Adrenal gland (tissue), 12 donors: Measurements from ENCODE around the gene CLIP2. TPM values are rescaled to one million over a fixed set of nuclear protein-coding genes. Genes with fewer than 3 reads are reported as not detected.

ENCODE experiments used
- DNase-seq, 7 donors: peaks; one replicate each; pipeline ENCODE4 v3.0.0-alpha.2; 2019 to 2020
- H3K27ac ChIP-seq, 5 donors: fragments of 200-600 bp; sonication (generic) in 4 of 5; 1 replicate in 3 of 5; 2 replicates in 2 of 5; pipeline versions ENCODE4 v1.5.1 to v1.8.0; 2016 to 2020; ENCODE audit warnings: mild to moderate bottlenecking in 1 of 5
- H3K27me3 ChIP-seq: fragments of 200-600 bp; 2 replicates; pipeline ENCODE4 v1.8.0; 2021
- H3K36me3 ChIP-seq, 2 donors: fragments of 200-600 bp; replicated peaks in 1 of 2; 1 replicate in 1 of 2; 2 replicates in 1 of 2; pipeline versions ENCODE4 v1.5.1 to v1.8.0; 2018 to 2022
- H3K4me1 ChIP-seq, 2 donors: fragments of 200-600 bp; replicated peaks in 1 of 2; 1 replicate in 1 of 2; 2 replicates in 1 of 2; pipeline versions ENCODE4 v1.5.1 to v1.8.0; 2018 to 2021
- H3K4me3 ChIP-seq, 4 donors: fragments of 200-600 bp; sonication (generic) in 3 of 4; one replicate each; pipeline ENCODE4 v1.5.1; 2016 to 2018
- H3K9me3 ChIP-seq, 3 donors: fragments of 200-600 bp; sonication (generic) in 1 of 3; replicated peaks in 1 of 3; 1 replicate in 2 of 3; 2 replicates in 1 of 3; pipeline versions ENCODE4 v1.5.1 to v1.8.0; 2016 to 2021
- POLR2A ChIP-seq, 2 donors: fragments of 450-650 bp; IDR thresholded peaks; one replicate each; pipeline ENCODE4 v1.6.1; 2017; ENCODE audit warnings: antibody characterized with exemption in 2 of 2, mild to moderate bottlenecking in 2 of 2, moderate library complexity in 1 of 2
- WGBS, 4 donors: extraction: QIAGEN DNeasy Blood & Tissue Kit in 2 of 4; methylation state at CpG; one replicate each; pipeline versions ENCODE4 v1.1.5 to v1.1.7; 2013 to 2017; 5-methylcytosine and 5-hydroxymethylcytosine counted together
- intact Hi-C, 2 donors: fragments of 100-400 bp; cut with DNase I; formaldehyde crosslinking; loops; one replicate each; pipeline versions ENCODE4 v1.14.1 to v1.15.0; 2022 to 2023
- polyA plus RNA-seq, 3 donors: library from polyadenylated mRNA; stranded (reverse); fragments of 200-250 nt in 2 of 3; fragments of 350-450 nt in 1 of 3; fragmentation: Illumina TruSeq in 1 of 3; extraction: RNeasy Lipid Tissue Mini Kit (QIAGEN cat#74804) in 1 of 3; gene quantifications; one replicate each; pipeline ENCODE4 v1.2.3, GENCODE V29; 2013 to 2014
- total RNA-seq, 9 donors: library from RNA; depleted of rRNA in 4 of 9; stranded (reverse); fragments of >200 nt in 4 of 9; fragments of 120-200 nt in 1 of 9; fragmentation: NEBNext Ultra II Directional in 1 of 9; extraction: Animal tissue kit (Norgen Biotek cat#: 25700) in 1 of 9; gene quantifications; one replicate each; pipeline versions ENCODE4 v1.1.0 to v1.2.4, GENCODE V29; 2013 to 2023
- TF ChIP-seq, protein P1 (sequence below), 6 experiments: fragments of 450-650 bp in 4 of 6; fragments of 200-600 bp in 2 of 6; sonication (generic) in 1 of 6; IDR thresholded peaks; 1 replicate in 5 of 6; 2 replicates in 1 of 6; pipeline versions ENCODE4 v1.5.1 to v1.8.0; 2016 to 2021; ENCODE audit warnings: antibody characterized with exemption in 6 of 6, mild to moderate bottlenecking in 2 of 6, moderate library complexity in 1 of 6
- donor health status: healthy with polysubstance abuse.
- donor health status: Bipolar disorder and iron deficiency.
- donor health status: DM: yes; HTN: yes; CAD: no.
- donor health status: DM: no; HTN: no; CAD: no.
- donor health status: DM: no; HTN: no; CAD: no.
- donor health status: DM: yes; HTN: yes; CAD: no.

CLIP2 gene
- total and polyA plus RNA-seq, 12 donors = 6.8 to 48.6 (median 25.6) TPM

DNA sequence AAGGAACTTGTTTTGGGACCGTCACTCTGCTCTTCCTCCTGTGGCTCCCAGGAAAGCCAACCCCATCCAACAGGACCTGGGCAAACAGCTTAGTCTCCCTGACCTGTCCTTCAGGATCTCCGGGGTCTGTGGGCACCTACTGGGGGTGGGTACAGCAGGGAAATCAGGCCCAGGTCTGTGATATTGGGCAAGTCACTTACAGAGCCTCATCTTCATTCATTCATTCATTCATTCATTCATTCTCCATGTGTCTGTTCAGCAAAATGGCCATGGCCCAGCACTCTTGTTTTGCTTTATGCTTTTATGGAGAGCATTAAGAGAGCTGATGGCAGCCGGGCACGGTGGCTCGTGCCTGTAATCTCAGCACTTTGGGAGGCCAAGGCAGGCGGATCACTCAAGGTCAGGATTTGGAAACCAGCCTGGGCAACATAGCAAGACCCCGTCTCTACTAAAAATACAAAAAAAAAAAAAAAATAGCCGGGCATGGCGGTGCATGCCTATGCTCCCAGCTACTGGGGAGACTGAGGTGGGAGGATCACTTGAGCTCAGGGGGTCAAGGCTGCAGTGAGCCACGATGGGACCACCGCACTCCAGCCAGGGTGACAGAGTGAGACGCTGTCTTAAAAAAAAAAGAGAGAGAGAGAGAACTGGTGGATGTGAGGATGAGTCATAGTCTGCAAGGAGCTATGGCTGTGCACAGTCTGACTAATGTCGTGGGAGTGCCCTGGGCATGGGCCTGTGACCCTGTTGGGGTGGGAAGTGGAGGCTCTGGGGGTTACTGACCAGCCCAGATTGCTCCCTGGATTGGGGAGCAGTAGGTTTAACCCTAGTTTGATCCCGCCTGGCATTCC is 54.3 kb downstream of the CLIP2 start:
- WGBS, 4 donors = 51 to 69% (median 53%) methylated on average over 14 of the region's 14 CpGs
- peaks cover 0 to 3% of the 10 kb centered on the region in 2 donors for H3K36me3 ChIP-seq
- intact Hi-C loops = loop anchor here in 1 of 2 donors (5.0 kb wide), 1 partner anchor 34 kb away; no protein-coding TSS in a partner anchor
- H3K4me1 ChIP-seq = peaks cover 0 to 6% of the 10 kb centered on the region in 2 donors
- H3K9me3 ChIP-seq = no peaks in the 10 kb centered on the region
- H3K4me3 ChIP-seq = no peak overlapping the region
- peak overlapping the region in 2 of 5 donors; percentile 26 to 62 for H3K27ac ChIP-seq
- H3K27me3 ChIP-seq = no peaks in the 10 kb centered on the region
- peak; percentile 47 to 74 (median 67) for DNase-seq
- no peak for TF ChIP-seq POLR2A (IDR thresholded peaks at IDR 0.05)
- TF ChIP-seq, protein P1, sequence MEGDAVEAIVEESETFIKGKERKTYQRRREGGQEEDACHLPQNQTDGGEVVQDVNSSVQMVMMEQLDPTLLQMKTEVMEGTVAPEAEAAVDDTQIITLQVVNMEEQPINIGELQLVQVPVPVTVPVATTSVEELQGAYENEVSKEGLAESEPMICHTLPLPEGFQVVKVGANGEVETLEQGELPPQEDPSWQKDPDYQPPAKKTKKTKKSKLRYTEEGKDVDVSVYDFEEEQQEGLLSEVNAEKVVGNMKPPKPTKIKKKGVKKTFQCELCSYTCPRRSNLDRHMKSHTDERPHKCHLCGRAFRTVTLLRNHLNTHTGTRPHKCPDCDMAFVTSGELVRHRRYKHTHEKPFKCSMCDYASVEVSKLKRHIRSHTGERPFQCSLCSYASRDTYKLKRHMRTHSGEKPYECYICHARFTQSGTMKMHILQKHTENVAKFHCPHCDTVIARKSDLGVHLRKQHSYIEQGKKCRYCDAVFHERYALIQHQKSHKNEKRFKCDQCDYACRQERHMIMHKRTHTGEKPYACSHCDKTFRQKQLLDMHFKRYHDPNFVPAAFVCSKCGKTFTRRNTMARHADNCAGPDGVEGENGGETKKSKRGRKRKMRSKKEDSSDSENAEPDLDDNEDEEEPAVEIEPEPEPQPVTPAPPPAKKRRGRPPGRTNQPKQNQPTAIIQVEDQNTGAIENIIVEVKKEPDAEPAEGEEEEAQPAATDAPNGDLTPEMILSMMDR (IDR thresholded peaks at IDR 0.05) = no peak

DNA sequence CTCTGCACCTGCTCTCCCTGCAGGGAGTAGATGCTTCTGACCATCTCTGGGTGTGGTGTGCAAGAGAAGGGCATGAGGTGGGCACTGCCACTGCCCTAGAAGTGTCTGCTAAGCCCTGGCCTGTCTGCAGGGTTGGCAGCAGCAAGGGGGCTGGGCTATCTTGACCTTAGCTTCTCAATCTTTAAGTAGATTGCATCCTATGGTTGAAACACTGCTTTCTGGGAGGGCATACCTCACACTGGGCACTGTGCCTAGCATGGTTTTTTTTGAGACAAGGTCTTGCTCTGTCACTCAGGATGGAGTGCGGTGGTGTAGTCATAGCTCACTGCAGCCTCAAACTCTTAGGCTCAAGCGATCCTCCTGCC is 54.9 kb downstream of the CLIP2 start:
- Histone ChIP-seq H3K36me3 (peaks cover 0 to 3% of the 10 kb centered on the region in 2 donors), H3K27me3 (no peaks in the 10 kb centered on the region), H3K9me3 (no peaks in the 10 kb centered on the region), H3K4me1 (peaks cover 0 to 6% of the 10 kb centered on the region in 2 donors), H3K4me3 (no peak overlapping the region), H3K27ac (peak overlapping the region in 2 of 5 donors; percentile 26 to 62)
- WGBS, 4 donors = 63 to 87% (median 69%) methylated on average over 2 of the region's 2 CpGs
- intact Hi-C loops = loop anchor here in 1 of 2 donors (5.0 kb wide), 1 partner anchor 33 kb away; no protein-coding TSS in a partner anchor
- TF ChIP-seq, protein P1 (IDR thresholded peaks at IDR 0.05) = no peak
- no peak for TF ChIP-seq POLR2A (IDR thresholded peaks at IDR 0.05)
- peak in 3 of 7 donors; percentile 26 to 39 (median 32) for DNase-seq

DNA sequence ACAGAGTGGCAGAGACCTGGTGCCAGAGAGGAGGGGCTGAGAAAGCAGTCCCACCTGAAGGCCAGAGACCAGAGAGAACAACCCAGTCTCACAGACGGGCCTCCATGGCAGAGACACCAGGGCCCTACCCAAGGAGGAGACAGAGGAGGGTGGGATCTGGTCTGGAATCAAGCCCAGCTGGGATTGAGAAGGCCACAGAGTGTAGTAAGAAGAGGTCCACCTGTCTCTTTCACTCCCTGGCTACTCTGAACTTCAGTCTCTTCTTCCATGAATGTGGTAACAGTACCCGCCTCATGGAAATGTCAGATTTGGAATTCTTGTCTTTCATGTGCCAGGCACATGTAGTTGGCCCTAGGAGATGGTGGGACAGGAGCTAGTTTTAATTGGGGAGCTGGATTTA is 55.6 kb downstream of the CLIP2 start:
- Histone ChIP-seq H3K36me3 (peaks cover 0 to 3% of the 10 kb centered on the region in 2 donors), H3K27me3 (no peaks in the 10 kb centered on the region), H3K4me1 (peaks cover 0 to 6% of the 10 kb centered on the region in 2 donors), H3K27ac (no peak overlapping the region), H3K4me3 (no peak overlapping the region), H3K9me3 (no peaks in the 10 kb centered on the region)
- DNase-seq = no peak
- intact Hi-C loops = loop anchor here in 1 of 2 donors (5.0 kb wide), 1 partner anchor 33 kb away; no protein-coding TSS in a partner anchor
- WGBS, 4 donors = 88 to 100% (median 98%) methylated on average over 2 of the region's 2 CpGs
- no peak for TF ChIP-seq POLR2A (IDR thresholded peaks at IDR 0.05)
- TF ChIP-seq, protein P1 (IDR thresholded peaks at IDR 0.05) = no peak

DNA sequence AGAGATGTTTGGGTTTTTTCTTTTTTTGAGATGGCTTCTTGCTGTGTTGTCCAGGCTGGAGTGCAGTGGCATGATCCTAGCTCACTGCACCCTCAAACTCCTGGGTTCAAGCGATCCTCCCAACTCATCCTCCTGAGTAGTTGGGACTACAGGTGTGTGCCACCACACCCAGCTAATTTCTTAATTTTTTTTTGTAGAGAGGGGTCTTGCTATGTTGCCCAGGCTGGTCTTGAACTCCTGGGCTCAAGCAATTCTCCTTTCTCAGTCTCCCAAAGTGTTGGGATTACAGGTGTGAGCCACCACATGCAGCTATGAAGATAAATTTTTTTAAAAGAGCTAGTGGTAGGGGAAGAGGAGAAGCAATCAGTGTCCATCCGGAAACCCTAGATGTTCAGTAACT is 56.8 kb downstream of the CLIP2 start:
- peaks cover 0 to 3% of the 10 kb centered on the region in 2 donors for H3K36me3 ChIP-seq
- peaks cover 0 to 6% of the 10 kb centered on the region in 2 donors for H3K4me1 ChIP-seq
- H3K4me3 ChIP-seq = no peak overlapping the region
- 92 to 97% (median 97%) methylated on average over 2 of the region's 2 CpGs for WGBS, 4 donors
- no peaks in the 10 kb centered on the region for H3K27me3 ChIP-seq
- intact Hi-C loops = no loop called here
- DNase-seq = no peak
- TF ChIP-seq POLR2A (IDR thresholded peaks at IDR 0.05) = no peak
- TF ChIP-seq, protein P1 (IDR thresholded peaks at IDR 0.05) = no peak
- H3K9me3 ChIP-seq = no peaks in the 10 kb centered on the region
- no peak overlapping the region for H3K27ac ChIP-seq
